Immature natural killer cell (primary cell): ENCODE measurements around the gene ZC3H7A. TPM values are rescaled to one million over a fixed set of nuclear protein-coding genes. Genes with fewer than 3 reads are reported as not detected.
A peak's percentile ranks its signal among the peaks of the same experiment; 100 is the strongest.
"Not testable (repeated sequence)": the region's sequence is repeated elsewhere in the genome, so short reads cannot be mapped to it uniquely, and the experiment has no call there.

Experiments used
- DNase-seq, 3 donors: peaks; one replicate each; pipeline ENCODE4 v3.0.0; 2022; ENCODE audit warnings: mixed read lengths in 1 of 3
- H3K27ac Mint-ChIP-seq, 6 donors: one replicate each; pipeline ENCODE4 v1.8.0; 2020; ENCODE audit warnings: mixed read lengths in 6 of 6, mild to moderate bottlenecking in 5 of 6, inconsistent platforms in 4 of 6, moderate library complexity in 3 of 6
- H3K27me3 Mint-ChIP-seq, 3 donors: one replicate each; pipeline ENCODE4 v1.8.0; 2020 to 2021; ENCODE audit warnings: low read depth in 3 of 3, mild to moderate bottlenecking in 3 of 3, mixed read lengths in 3 of 3, moderate library complexity in 3 of 3, inconsistent platforms in 1 of 3
- H3K36me3 Mint-ChIP-seq, 3 donors: one replicate each; pipeline ENCODE4 v1.8.0; 2020; ENCODE audit warnings: mixed read lengths in 3 of 3, inconsistent platforms in 2 of 3, mild to moderate bottlenecking in 2 of 3
- H3K4me1 Mint-ChIP-seq, 2 donors: one replicate each; pipeline ENCODE4 v1.8.0; 2020; ENCODE audit warnings: inconsistent platforms in 2 of 2, mild to moderate bottlenecking in 2 of 2, mixed read lengths in 2 of 2, moderate library complexity in 1 of 2
- H3K4me3 Mint-ChIP-seq, 5 donors: one replicate each; pipeline ENCODE4 v1.8.0; 2020; ENCODE audit warnings: mild to moderate bottlenecking in 5 of 5, mixed read lengths in 5 of 5, inconsistent platforms in 3 of 5, moderate library complexity in 3 of 5
- H3K9me3 Mint-ChIP-seq, 6 donors: one replicate each; pipeline ENCODE4 v1.8.0; 2020; ENCODE audit warnings: mild to moderate bottlenecking in 6 of 6, mixed read lengths in 6 of 6, inconsistent platforms in 4 of 6, moderate library complexity in 3 of 6
- polyA plus RNA-seq, 3 donors: library from polyadenylated mRNA; unstranded; fragments of 300-500 nt; fragmentation: Illumina TruSeq; gene quantifications; one replicate each; pipeline ENCODE4 v1.2.3, GENCODE V29; 2021

The ZC3H7A gene
- polyA plus RNA-seq, 3 donors from 2014 or later = 20.3 to 34.2 (median 29.2) TPM

- H3K4me3 Mint-ChIP-seq = peak overlapping the region; percentile 90 to 94 (median 93)
- H3K27ac Mint-ChIP-seq = peak overlapping the region; percentile 87 to 97 (median 93)
- H3K27me3 Mint-ChIP-seq = peaks cover 5 to 19% (median 12%) of the 10 kb centered on the region in 3 donors
- no peaks in the 10 kb centered on the region for H3K9me3 Mint-ChIP-seq
- H3K36me3 Mint-ChIP-seq = no peaks in the 10 kb centered on the region
- peaks cover 73 to 84% of the 10 kb centered on the region in 2 donors for H3K4me1 Mint-ChIP-seq
- no peak for DNase-seq
Observed at GRCh38 chr16:11794996-11795886, 1.8 kb downstream of the ZC3H7A start.

DNA sequence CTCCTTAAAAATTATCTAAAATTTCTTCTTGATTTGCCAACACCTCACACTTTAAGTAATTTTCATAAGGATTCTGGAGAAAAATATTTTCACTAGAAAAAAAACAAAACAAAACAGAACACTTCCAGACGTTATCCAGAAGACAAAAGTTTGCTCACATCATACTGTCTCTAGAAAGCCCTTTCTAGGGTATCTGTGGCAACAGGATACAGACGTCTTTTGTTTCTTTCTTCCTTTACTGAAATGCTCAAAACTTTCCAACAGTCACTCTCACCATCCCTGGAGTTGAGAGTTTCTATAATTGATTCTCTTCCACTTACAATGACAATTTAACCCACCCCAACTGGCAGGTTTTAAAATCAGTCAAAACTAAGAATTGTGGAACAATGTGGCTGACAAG is 2.6 kb downstream of the ZC3H7A start:
- peak overlapping the region; percentile 90 to 94 (median 93) for H3K4me3 Mint-ChIP-seq
- no peaks in the 10 kb centered on the region for H3K36me3 Mint-ChIP-seq
- H3K27me3 Mint-ChIP-seq = peaks cover 5 to 19% (median 12%) of the 10 kb centered on the region in 3 donors
- no peaks in the 10 kb centered on the region for H3K9me3 Mint-ChIP-seq
- DNase-seq = no peak
- peak overlapping the region; percentile 80 to 97 (median 92) for H3K27ac Mint-ChIP-seq
- peaks cover 66 to 79% of the 10 kb centered on the region in 2 donors for H3K4me1 Mint-ChIP-seq

DNA sequence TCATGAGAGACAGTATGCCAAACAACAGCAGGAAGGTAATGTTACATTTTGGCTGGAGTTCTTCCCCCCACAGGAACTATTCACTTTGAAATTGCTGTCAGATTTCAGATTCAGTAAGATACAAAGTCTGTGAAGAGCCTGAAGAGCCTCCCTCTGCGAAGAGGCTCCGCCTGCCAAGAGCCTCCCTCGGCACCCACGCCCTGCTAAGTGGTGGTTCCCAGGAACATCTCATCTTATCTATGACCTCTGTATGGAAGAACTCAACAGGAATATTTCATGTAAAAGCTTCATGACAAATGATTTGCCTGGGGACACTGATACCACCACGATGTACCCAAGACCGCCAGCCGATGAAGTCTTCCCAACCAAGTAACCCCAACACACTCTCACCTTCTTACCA is 3.2 kb downstream of the ZC3H7A start:
- no peak for DNase-seq
- peak overlapping the region; percentile 69 to 93 (median 78) for H3K27ac Mint-ChIP-seq
- H3K36me3 Mint-ChIP-seq = no peaks in the 10 kb centered on the region
- no peaks in the 10 kb centered on the region for H3K9me3 Mint-ChIP-seq
- peaks cover 63 to 75% of the 10 kb centered on the region in 2 donors for H3K4me1 Mint-ChIP-seq
- peak overlapping the region in 2 of 5 donors; percentile 40 to 44 for H3K4me3 Mint-ChIP-seq
- H3K27me3 Mint-ChIP-seq = peaks cover 5 to 19% (median 12%) of the 10 kb centered on the region in 3 donors

- no peaks in the 10 kb centered on the region for H3K36me3 Mint-ChIP-seq
- peak overlapping the region in 4 of 6 donors; percentile 43 to 69 (median 62) for H3K27ac Mint-ChIP-seq
Observed at GRCh38 chr16:11792410-11793241, 4.4 kb downstream of the ZC3H7A start.

DNA sequence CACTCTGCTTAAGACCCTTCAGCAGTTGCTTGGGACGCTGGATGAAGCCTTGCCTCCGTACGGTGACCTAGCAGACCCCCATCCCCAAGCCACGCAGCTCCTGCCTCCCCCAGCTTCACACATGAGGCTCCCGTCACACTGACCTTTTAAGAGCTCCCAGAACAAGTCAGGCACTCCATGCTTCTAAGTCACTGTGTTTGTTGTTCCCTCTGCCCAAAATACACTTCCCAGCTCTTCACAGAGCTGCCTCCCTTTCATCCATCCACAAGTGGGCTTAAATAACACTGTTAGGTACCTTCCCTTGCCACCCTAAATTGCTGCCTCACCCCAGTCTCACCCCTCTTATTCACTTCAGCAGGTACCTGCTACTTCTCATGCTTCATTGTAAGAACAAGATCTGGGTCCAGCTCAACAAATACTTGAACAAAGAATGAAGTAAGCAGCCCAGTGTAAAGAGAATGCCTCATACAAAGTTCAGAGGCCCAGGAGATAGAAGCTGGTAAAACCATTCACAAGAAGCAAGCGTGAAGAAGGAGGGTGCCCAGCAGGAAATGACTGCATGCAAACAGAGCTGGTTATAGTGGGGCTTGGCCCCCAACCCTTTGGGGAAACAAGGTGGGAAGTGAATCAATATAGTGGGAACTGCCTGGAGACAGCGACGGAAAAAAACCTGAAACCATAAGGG is 5.8 kb downstream of the ZC3H7A start:
- H3K36me3 Mint-ChIP-seq = no peaks in the 10 kb centered on the region
- peaks cover 67 to 82% of the 10 kb centered on the region in 2 donors for H3K4me1 Mint-ChIP-seq
- DNase-seq = no peak
- H3K27ac Mint-ChIP-seq = peak overlapping the region; percentile 1 to 81 (median 32)
- H3K4me3 Mint-ChIP-seq = peak overlapping the region in 1 of 5 donors; percentile 49
- peaks cover 0 to 10% (median 7%) of the 10 kb centered on the region in 3 donors for H3K27me3 Mint-ChIP-seq
- no peaks in the 10 kb centered on the region for H3K9me3 Mint-ChIP-seq

More at GRCh38 chr16:11792410-11793241, 4.4 kb downstream of the ZC3H7A start:
- Mint-ChIP-seq H3K27me3 (peaks cover 5 to 17% (median 12%) of the 10 kb centered on the region in 3 donors), H3K9me3 (no peaks in the 10 kb centered on the region), H3K4me1 (peaks cover 57 to 74% of the 10 kb centered on the region in 2 donors), H3K4me3 (no peak overlapping the region)
- DNase-seq = no peak

- no peaks in the 10 kb centered on the region for H3K9me3 Mint-ChIP-seq
- peak overlapping the region in 1 of 6 donors; percentile 85 for H3K27ac Mint-ChIP-seq
- no peaks in the 10 kb centered on the region for H3K36me3 Mint-ChIP-seq
- H3K4me1 Mint-ChIP-seq = peaks cover 56 to 72% of the 10 kb centered on the region in 2 donors
- DNase-seq = no peak
- H3K4me3 Mint-ChIP-seq = no peak overlapping the region
- peaks cover 0 to 6% (median 0%) of the 10 kb centered on the region in 3 donors for H3K27me3 Mint-ChIP-seq
Observed at GRCh38 chr16:11788914-11789313, 8.1 kb downstream of the ZC3H7A start.

DNA sequence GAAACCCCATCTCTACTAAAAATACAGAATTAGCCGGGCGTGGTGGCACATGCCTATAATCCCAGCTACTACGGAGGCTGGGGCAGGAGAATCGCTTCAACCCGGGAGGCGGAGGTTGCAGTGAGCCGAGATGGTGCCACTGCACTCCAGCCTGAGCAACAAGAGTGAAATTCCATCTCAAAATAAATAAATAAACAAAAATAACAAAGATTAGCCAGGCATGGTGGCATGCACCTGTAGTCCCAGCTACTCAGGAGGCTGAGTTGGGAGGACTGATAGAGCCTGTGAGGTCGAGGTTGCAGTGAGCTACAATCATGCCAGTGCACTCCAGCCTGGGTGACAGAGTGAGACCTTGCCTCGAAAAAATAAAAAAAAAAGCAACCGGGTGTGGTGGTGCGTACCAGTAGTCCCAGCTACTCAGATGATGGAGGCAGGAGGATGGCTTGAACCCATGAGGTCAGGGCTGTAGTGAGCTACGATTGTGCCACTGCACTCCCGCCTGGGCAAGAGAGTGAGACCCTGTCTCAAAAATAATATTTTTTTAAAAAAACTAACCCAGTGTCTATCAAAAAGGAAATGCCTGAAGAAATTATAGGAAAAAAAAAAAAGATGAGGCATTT is 12.0 kb downstream of the ZC3H7A start:
- H3K4me1 Mint-ChIP-seq = peaks cover 56 to 73% of the 10 kb centered on the region in 2 donors
- not testable (repeated sequence) for H3K9me3 Mint-ChIP-seq, DNase-seq, H3K4me3 Mint-ChIP-seq, H3K27me3 Mint-ChIP-seq, H3K36me3 Mint-ChIP-seq
- H3K27ac Mint-ChIP-seq = peak overlapping the region in 3 of 6 donors; percentile 19 to 85 (median 84)

GRCh38 chr16:11784381-11784780 is 12.7 kb downstream of the ZC3H7A start:
- Mint-ChIP-seq H3K27ac (peak overlapping the region in 4 of 6 donors; percentile 57 to 95 (median 62)), H3K4me1 (peaks cover 56 to 72% of the 10 kb centered on the region in 2 donors), H3K4me3 (peak overlapping the region in 1 of 5 donors; percentile 23)
- not testable (repeated sequence) for H3K36me3 Mint-ChIP-seq, H3K9me3 Mint-ChIP-seq, DNase-seq, H3K27me3 Mint-ChIP-seq

GRCh38 chr16:11784038-11784369 is 13.1 kb downstream of the ZC3H7A start:
- Mint-ChIP-seq H3K36me3 (peaks cover 0 to 4% (median 0%) of the 10 kb centered on the region in 3 donors), H3K27me3 (peaks cover 0 to 2% (median 1%) of the 10 kb centered on the region in 3 donors), H3K9me3 (no peaks in the 10 kb centered on the region), H3K27ac (peak overlapping the region; percentile 94 to 100 (median 96)), H3K4me1 (peaks cover 56 to 71% of the 10 kb centered on the region in 2 donors), H3K4me3 (peak overlapping the region; percentile 76 to 87 (median 82))
- DNase-seq = no peak

DNA sequence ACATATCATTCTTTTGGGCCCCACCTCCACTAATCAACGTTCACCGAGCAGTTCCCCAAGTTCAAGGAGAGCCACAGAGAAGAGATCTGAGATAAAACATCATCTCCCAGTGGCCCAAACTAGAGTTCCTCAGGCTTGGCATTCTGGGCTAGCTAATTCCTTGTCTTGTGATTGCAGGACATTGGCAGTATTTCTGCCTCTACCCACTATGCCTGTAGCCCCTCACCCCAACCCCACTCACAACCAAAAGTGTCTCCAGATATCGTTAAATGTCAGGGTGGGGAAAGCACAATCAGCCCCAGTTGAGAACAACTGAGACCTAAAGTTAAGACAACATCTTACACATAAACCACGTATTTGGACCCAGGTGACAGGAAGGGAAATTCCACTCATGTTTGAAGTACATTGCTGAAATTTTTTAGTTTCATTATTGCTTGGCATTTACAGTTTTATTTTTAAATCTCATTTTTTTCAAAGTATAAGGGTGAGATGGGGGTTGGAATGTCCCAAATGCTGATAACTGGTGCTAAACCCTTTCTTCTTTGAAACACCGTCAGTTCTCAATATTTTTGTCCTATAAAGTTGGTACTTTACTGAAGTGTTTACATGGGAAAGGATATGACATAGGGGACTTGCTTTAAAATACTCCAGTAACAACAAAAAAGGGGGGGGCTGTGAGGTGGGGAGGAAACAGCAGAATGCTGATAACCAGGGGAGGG is 13.6 kb downstream of the ZC3H7A start:
- Mint-ChIP-seq H3K36me3 (peaks cover 0 to 4% (median 0%) of the 10 kb centered on the region in 3 donors), H3K4me3 (peak overlapping the region; percentile 76 to 87 (median 82)), H3K27me3 (peaks cover 0 to 2% (median 1%) of the 10 kb centered on the region in 3 donors), H3K4me1 (peaks cover 55 to 66% of the 10 kb centered on the region in 2 donors), H3K9me3 (no peaks in the 10 kb centered on the region), H3K27ac (peak overlapping the region; percentile 94 to 100 (median 96))
- peak; percentile 65 to 73 (median 72) for DNase-seq

DNA sequence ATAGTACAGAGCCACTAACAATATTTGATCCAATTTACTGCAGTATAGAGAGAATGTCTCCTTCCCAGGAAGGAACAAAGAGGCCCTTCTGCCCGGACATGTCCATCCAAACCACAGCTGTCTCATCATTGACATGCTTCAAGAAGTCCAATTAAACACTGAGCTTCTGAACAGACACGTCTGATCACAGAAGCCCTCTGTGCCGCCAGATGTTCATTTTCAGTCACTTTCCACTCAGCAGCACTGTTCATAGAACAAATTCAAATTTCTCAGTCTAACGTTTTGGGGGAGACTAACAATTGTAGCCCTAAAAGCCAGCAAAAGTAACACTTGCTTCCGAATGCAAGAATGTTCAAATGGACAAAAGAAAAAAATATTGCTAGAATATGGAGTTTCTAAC is 15.3 kb downstream of the ZC3H7A start:
- peaks cover 42 to 51% of the 10 kb centered on the region in 2 donors for H3K4me1 Mint-ChIP-seq
- H3K9me3 Mint-ChIP-seq = no peaks in the 10 kb centered on the region
- H3K27me3 Mint-ChIP-seq = peaks cover 0 to 1% (median 1%) of the 10 kb centered on the region in 3 donors
- H3K4me3 Mint-ChIP-seq = peak overlapping the region in 3 of 5 donors; percentile 2 to 24 (median 7)
- peaks cover 0 to 7% (median 0%) of the 10 kb centered on the region in 3 donors for H3K36me3 Mint-ChIP-seq
- DNase-seq = no peak
- peak overlapping the region; percentile 75 to 95 (median 90) for H3K27ac Mint-ChIP-seq

GRCh38 chr16:11780991-11781680 is 15.9 kb downstream of the ZC3H7A start:
- DNase-seq = no peak
- Mint-ChIP-seq H3K27ac (peak overlapping the region; percentile 39 to 95 (median 90)), H3K27me3 (peaks cover 0 to 1% (median 0%) of the 10 kb centered on the region in 3 donors), H3K36me3 (peaks cover 0 to 7% (median 0%) of the 10 kb centered on the region in 3 donors), H3K4me1 (peaks cover 35 to 44% of the 10 kb centered on the region in 2 donors), H3K9me3 (no peaks in the 10 kb centered on the region), H3K4me3 (no peak overlapping the region)
